HepG2 (cell line): ENCODE measurements around the gene BAIAP2L1. TPM values are rescaled to one million over a fixed set of nuclear protein-coding genes. Genes with fewer than 3 reads are reported as not detected.

Experiments
- ATAC-seq: fragments of 200-7000 bp; cut with Tn5 transposase; 3 replicates; pipeline ENCODE4 v1.9.1; 2020; ENCODE audit warnings: mild to moderate bottlenecking, moderate library complexity
- BruUV-seq: library from RNA; stranded (reverse); fragments of 400-500 nt; replicated peaks from 2 replicates; lab custom pipeline; 2021; lab: Mats Ljungman, UMichigan
- CTCF ChIA-PET: fragments of 300-600 bp; formaldehyde crosslinking; extraction: SDS; loops from one replicate; lab custom pipeline; 2021; ENCODE audit warnings: low total read pairs, inconsistent platforms, low intra/inter-chr PET ratio; lab: Yijun Ruan, JAX
- POLR2A ChIA-PET: fragments of 350-600 bp; sonication (Branson Sonifier 250); formaldehyde crosslinking; loops from one replicate; lab custom pipeline; 2020; ENCODE audit warnings: antibody characterized with exemption, inconsistent platforms; lab: Yijun Ruan, JAX
- DNase-seq: peaks from one replicate; pipeline ENCODE4 v3.0.0-alpha.2; 2015; ENCODE audit warnings: low spot score
- FAIRE-seq: peaks from 3 replicates; lab custom pipeline; 2011; peaks lifted over from hg19 to GRCh38; lab: Jason Lieb, UNC
- H2AFZ ChIP-seq: one replicate; pipeline ENCODE4 v1.6.1; 2011; ENCODE audit warnings: low read length, inconsistent platforms
- H3K27ac ChIP-seq: fragments of 300-600 bp; 3 replicates; pipeline ENCODE4 v1.8.0; 2011; ENCODE audit warnings: mixed run types, mild to moderate bottlenecking, mixed read lengths, low read length, inconsistent platforms; ENCODE audit not compliant: insufficient read depth; ENCODE audit errors: extremely low read length
- H3K27me3 ChIP-seq, 2 experiments: fragments of 200-600 bp in 1 of 2; 2 replicates in 1 of 2; 3 replicates in 1 of 2; pipeline versions ENCODE4 v1.6.0 to v1.8.0; 2011; ENCODE audit warnings: low read length in 2 of 2, mild to moderate bottlenecking in 2 of 2, moderate library complexity in 2 of 2, inconsistent platforms in 1 of 2; ENCODE audit not compliant: insufficient read depth in 2 of 2, control insufficient read depth in 1 of 2
- H3K36me3 ChIP-seq, 2 experiments: fragments of 200-600 bp in 1 of 2; replicated peaks in 1 of 2; 2 replicates in 1 of 2; 3 replicates in 1 of 2; pipeline versions ENCODE4 v1.5.1 to v1.8.0; 2011; ENCODE audit warnings: low read length in 2 of 2, inconsistent platforms in 1 of 2; ENCODE audit not compliant: insufficient read depth in 2 of 2, control insufficient read depth in 1 of 2
- H3K4me1 ChIP-seq: 2 replicates; pipeline ENCODE4 v1.5.1; 2012; ENCODE audit warnings: low read length, inconsistent platforms; ENCODE audit not compliant: insufficient read depth
- H3K4me2 ChIP-seq: 2 replicates; pipeline ENCODE4 v1.6.0; 2011; ENCODE audit warnings: low read depth, low read length, inconsistent platforms
- H3K4me3 ChIP-seq, 3 experiments: fragments of 200-600 bp in 1 of 3; sonication (generic), shearing (Covaris generic) in 1 of 3; replicated peaks in 1 of 3; 2 replicates each; pipeline ENCODE4 v1.5.1; 2011 to 2016; ENCODE audit warnings: low read length in 3 of 3, inconsistent platforms in 2 of 3, low read depth in 2 of 3, mild to moderate bottlenecking in 2 of 3, control low read depth in 1 of 3, mixed read lengths in 1 of 3; ENCODE audit not compliant: insufficient read depth in 1 of 3
- H3K79me2 ChIP-seq: one replicate; pipeline ENCODE4 v1.6.1; 2011; ENCODE audit warnings: low read length, inconsistent platforms; ENCODE audit not compliant: insufficient read depth
- H3K9ac ChIP-seq: 2 replicates; pipeline ENCODE4 v1.6.0; 2011; ENCODE audit warnings: mild to moderate bottlenecking, low read depth, low read length, inconsistent platforms; ENCODE audit not compliant: insufficient read depth
- H3K9me3 ChIP-seq: 2 replicates; pipeline ENCODE4 v1.5.1; 2012; ENCODE audit warnings: mild to moderate bottlenecking, low read length
- H4K20me1 ChIP-seq: 2 replicates; pipeline ENCODE4 v1.6.0; 2011; ENCODE audit warnings: inconsistent platforms, mild to moderate bottlenecking, low read length, moderate library complexity; ENCODE audit not compliant: insufficient read depth
- HHEX ChIP-seq: IDR thresholded peaks from 2 replicates; pipeline ENCODE4 v1.6.1; 2016; ENCODE audit warnings: control low read depth
- HMG20A ChIP-seq: IDR thresholded peaks from 2 replicates; pipeline ENCODE4 v1.6.1; 2016; ENCODE audit warnings: borderline replicate concordance
- IRF2 ChIP-seq: IDR thresholded peaks from 2 replicates; pipeline ENCODE4 v1.6.1; 2018; ENCODE audit warnings: missing genetic modification reagents, missing compliant biosample characterization
- JUN ChIP-seq: sonication (generic); formaldehyde crosslinking; IDR thresholded peaks from 2 replicates; pipeline ENCODE4 v1.4.0; 2020; ENCODE audit warnings: mild to moderate bottlenecking, missing genetic modification reagents
- KAT7 ChIP-seq: IDR thresholded peaks from 2 replicates; pipeline ENCODE4 v1.6.1; 2018; ENCODE audit warnings: borderline replicate concordance, missing compliant biosample characterization
- KMT2B ChIP-seq: IDR thresholded peaks from 2 replicates; pipeline ENCODE4 v1.6.1; 2016; ENCODE audit warnings: missing genetic modification reagents, missing compliant biosample characterization
- MTA1 ChIP-seq: sonication (generic); formaldehyde crosslinking; IDR thresholded peaks from 2 replicates; pipeline ENCODE4 v1.4.0; 2020; ENCODE audit warnings: missing genetic modification reagents, mild to moderate bottlenecking, borderline replicate concordance
- MYC ChIP-seq: sonication (generic); formaldehyde crosslinking; IDR thresholded peaks from 2 replicates; pipeline ENCODE4 v1.9.0; 2021; ENCODE audit warnings: missing genetic modification reagents, borderline replicate concordance
- PTBP1 ChIP-seq: fragments of 200-400 bp; formaldehyde crosslinking; IDR thresholded peaks from 2 replicates; pipeline ENCODE4 v1.6.1; 2018; ENCODE audit warnings: low read length, low read depth; ENCODE audit not compliant: poor library complexity, severe bottlenecking
- SYNCRIP ChIP-seq: fragments of 200-400 bp; formaldehyde crosslinking; IDR thresholded peaks from 2 replicates; pipeline ENCODE4 v1.6.1; 2018; ENCODE audit warnings: mild to moderate bottlenecking, low read depth, low read length; ENCODE audit not compliant: insufficient read depth
- ZMYM4 ChIP-seq: sonication (generic); formaldehyde crosslinking; IDR thresholded peaks from 2 replicates; pipeline ENCODE4 v1.8.1; 2023; ENCODE audit warnings: mild to moderate bottlenecking, missing genetic modification reagents
- ZNF20 ChIP-seq: sonication (generic); formaldehyde crosslinking; IDR thresholded peaks from 2 replicates; pipeline ENCODE4 v1.4.0; 2020; ENCODE audit warnings: mild to moderate bottlenecking, moderate library complexity, missing genetic modification reagents
- ZNF598 ChIP-seq: sonication (generic); formaldehyde crosslinking; IDR thresholded peaks from 2 replicates; pipeline ENCODE4 v1.5.1; 2020; ENCODE audit warnings: mild to moderate bottlenecking, missing genetic modification reagents, borderline replicate concordance
- ZNF607 ChIP-seq: sonication (generic); formaldehyde crosslinking; IDR thresholded peaks from 2 replicates; pipeline ENCODE4 v1.5.1; 2020; ENCODE audit warnings: missing genetic modification reagents, mild to moderate bottlenecking, borderline replicate concordance
- ZNF674 ChIP-seq: sonication (generic); formaldehyde crosslinking; IDR thresholded peaks from 2 replicates; pipeline ENCODE4 v1.5.0; 2020; ENCODE audit warnings: low read depth, mild to moderate bottlenecking, missing genetic modification reagents
- ZNF75D ChIP-seq: sonication (generic); formaldehyde crosslinking; IDR thresholded peaks from 2 replicates; pipeline ENCODE4 v1.8.1; 2023; ENCODE audit warnings: missing genetic modification reagents, mild to moderate bottlenecking, borderline replicate concordance
- WGBS: methylation state at CpG from one replicate; pipeline ENCODE4 v1.1.6; 2017; ENCODE audit warnings: low lambda C conversion rate; 5-methylcytosine and 5-hydroxymethylcytosine counted together
- in situ Hi-C: cut with HindIII; loops from 2 replicates; pipeline ENCODE4 v1.10.0; 2017; ENCODE audit warnings: low pct_unique_long_range_greater_than_20kb; ENCODE audit not compliant: extremely low pct_ligation_motif_present
- intact Hi-C: fragments of 100-400 bp; cut with micrococcal nuclease; formaldehyde crosslinking; loops from one replicate; pipeline ENCODE4 v1.10.0; 2022; ENCODE audit not compliant: unreplicated experiment
- polyA plus RNA-seq, 8 experiments: library from polyadenylated mRNA; depleted of rRNA in 3 of 8; stranded (reverse) in 7 of 8; unstranded in 1 of 8; fragments of >200 nt; fragmentation: Illumina TruSeq in 4 of 8; extraction: Trizol in 4 of 8; gene quantifications; 2 replicates each; pipeline versions ENCODE4 v1.2.1 to v1.2.3, GENCODE V29; 2011 to 2016; ENCODE audit warnings: low read depth in 4 of 8, missing spikeins in 1 of 8, mixed read lengths in 1 of 8; ENCODE audit not compliant: insufficient read depth in 1 of 8
- total RNA-seq, 5 experiments: library from RNA; depleted of rRNA; stranded (reverse); fragments of >200 nt; fragmentation: Illumina TruSeq; extraction: Trizol; gene quantifications; 2 replicates each; pipeline ENCODE4 v1.2.3, GENCODE V29; 2016; ENCODE audit warnings: low read depth in 1 of 5
- TF ChIP-seq, protein P1 (sequence below): sonication (generic); formaldehyde crosslinking; IDR thresholded peaks from 2 replicates; pipeline ENCODE4 v1.4.0; 2020; ENCODE audit warnings: missing genetic modification reagents, borderline replicate concordance
- TF ChIP-seq, protein P2 (sequence below): sonication (generic); formaldehyde crosslinking; IDR thresholded peaks from 2 replicates; pipeline ENCODE4 v1.4.0; 2020; ENCODE audit warnings: missing genetic modification reagents, borderline replicate concordance
- TF ChIP-seq, protein P3 (sequence below): sonication (generic); formaldehyde crosslinking; IDR thresholded peaks from 2 replicates; pipeline ENCODE4 v1.9.0; 2022; ENCODE audit warnings: low read depth, missing genetic modification reagents

Gene BAIAP2L1
- total and polyA plus RNA-seq, 2 of the 13 experiments (the other 11 are each of a cell fraction or from before 2014, with no cell fraction given), result 13.0 to 21.5 TPM

DNA sequence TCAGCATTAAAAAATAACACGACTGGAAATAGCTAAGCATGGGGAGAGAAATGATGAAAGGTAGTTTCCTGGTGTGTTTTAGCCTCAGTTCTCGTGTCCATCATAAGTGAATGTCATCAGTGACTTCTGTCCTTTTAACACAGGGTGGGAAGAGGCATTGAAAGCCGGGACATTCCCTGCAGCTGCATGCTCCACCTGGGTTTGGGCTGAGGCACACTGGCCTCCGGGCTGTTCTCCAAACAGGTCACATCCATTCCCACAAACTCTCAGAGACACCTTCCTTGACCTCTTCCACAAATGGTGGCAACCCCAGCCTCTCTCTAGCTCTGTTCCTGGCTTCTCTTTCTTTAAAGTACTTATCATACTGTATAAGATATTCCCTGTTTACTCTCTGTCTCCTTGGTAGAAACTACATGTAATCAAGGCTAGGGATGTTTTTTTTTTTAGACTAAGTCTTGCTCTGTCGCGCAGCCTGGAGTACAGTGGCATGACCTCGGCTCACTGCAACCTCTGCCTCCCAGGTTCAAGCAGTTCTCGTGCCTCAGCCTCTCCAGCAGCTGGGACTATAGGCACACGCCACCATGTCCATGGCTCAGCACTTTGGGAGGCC lies 22.6 kb downstream of the BAIAP2L1 start:
- H3K36me3 ChIP-seq, result no peaks in the 10 kb centered on the region; a peak in 1 of 5 replicates
- no TSS peak for BruUV-seq
- no peak for ATAC-seq
- no peak overlapping the region for H3K4me2 ChIP-seq
- peaks cover 13% of the 10 kb centered on the region for H3K4me1 ChIP-seq
- FAIRE-seq, result no peak
- no peak overlapping the region for H3K4me3 ChIP-seq
- H2AFZ ChIP-seq, result no peak overlapping the region
- H4K20me1 ChIP-seq, result 0 out of 2 replicates have a peak, but pooled peaks cover 2% of the 10 kb centered on the region
- DNase-seq, result no peak
- H3K79me2 ChIP-seq, result peaks cover 17% of the 10 kb centered on the region
- in situ Hi-C loops (no loop called here), intact Hi-C loops (no loop called here)
- CTCF ChIA-PET, result no interaction called here
- H3K9me3 ChIP-seq, result no peaks in the 10 kb centered on the region
- H3K27ac ChIP-seq, result no peak overlapping the region
- no peak for TF ChIP-seq ZMYM4
- no peak for TF ChIP-seq KMT2B
- TF ChIP-seq ZNF607 (CRISPR knock-in tag), result no peak
- TF ChIP-seq KAT7 (CRISPR knock-in tag), result no peak
- no peak for TF ChIP-seq ZNF20 (CRISPR knock-in tag)
- TF ChIP-seq ZNF674 (CRISPR knock-in tag), result no peak
- TF ChIP-seq PTBP1, result no peak
- TF ChIP-seq JUN (CRISPR knock-in tag), result no peak
- TF ChIP-seq HHEX, result no peak
- no peak for TF ChIP-seq SYNCRIP
- no peak for TF ChIP-seq ZNF598 (CRISPR knock-in tag)
- TF ChIP-seq, protein P1, sequence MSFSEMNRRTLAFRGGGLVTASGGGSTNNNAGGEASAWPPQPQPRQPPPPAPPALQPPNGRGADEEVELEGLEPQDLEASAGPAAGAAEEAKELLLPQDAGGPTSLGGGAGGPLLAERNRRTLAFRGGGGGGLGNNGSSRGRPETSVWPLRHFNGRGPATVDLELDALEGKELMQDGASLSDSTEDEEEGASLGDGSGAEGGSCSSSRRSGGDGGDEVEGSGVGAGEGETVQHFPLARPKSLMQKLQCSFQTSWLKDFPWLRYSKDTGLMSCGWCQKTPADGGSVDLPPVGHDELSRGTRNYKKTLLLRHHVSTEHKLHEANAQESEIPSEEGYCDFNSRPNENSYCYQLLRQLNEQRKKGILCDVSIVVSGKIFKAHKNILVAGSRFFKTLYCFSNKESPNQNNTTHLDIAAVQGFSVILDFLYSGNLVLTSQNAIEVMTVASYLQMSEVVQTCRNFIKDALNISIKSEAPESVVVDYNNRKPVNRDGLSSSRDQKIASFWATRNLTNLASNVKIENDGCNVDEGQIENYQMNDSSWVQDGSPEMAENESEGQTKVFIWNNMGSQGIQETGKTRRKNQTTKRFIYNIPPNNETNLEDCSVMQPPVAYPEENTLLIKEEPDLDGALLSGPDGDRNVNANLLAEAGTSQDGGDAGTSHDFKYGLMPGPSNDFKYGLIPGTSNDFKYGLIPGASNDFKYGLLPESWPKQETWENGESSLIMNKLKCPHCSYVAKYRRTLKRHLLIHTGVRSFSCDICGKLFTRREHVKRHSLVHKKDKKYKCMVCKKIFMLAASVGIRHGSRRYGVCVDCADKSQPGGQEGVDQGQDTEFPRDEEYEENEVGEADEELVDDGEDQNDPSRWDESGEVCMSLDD, result no peak
- no peak for TF ChIP-seq MTA1 (CRISPR knock-in tag)
- no peak for TF ChIP-seq IRF2
- TF ChIP-seq ZNF75D (CRISPR knock-in tag), result no peak
- TF ChIP-seq, protein P2, sequence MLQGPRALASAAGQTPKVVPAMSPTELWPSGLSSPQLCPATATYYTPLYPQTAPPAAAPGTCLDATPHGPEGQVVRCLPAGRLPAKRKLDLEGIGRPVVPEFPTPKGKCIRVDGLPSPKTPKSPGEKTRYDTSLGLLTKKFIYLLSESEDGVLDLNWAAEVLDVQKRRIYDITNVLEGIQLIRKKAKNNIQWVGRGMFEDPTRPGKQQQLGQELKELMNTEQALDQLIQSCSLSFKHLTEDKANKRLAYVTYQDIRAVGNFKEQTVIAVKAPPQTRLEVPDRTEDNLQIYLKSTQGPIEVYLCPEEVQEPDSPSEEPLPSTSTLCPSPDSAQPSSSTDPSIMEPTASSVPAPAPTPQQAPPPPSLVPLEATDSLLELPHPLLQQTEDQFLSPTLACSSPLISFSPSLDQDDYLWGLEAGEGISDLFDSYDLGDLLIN (CRISPR knock-in tag), result no peak
- TF ChIP-seq, protein P3, sequence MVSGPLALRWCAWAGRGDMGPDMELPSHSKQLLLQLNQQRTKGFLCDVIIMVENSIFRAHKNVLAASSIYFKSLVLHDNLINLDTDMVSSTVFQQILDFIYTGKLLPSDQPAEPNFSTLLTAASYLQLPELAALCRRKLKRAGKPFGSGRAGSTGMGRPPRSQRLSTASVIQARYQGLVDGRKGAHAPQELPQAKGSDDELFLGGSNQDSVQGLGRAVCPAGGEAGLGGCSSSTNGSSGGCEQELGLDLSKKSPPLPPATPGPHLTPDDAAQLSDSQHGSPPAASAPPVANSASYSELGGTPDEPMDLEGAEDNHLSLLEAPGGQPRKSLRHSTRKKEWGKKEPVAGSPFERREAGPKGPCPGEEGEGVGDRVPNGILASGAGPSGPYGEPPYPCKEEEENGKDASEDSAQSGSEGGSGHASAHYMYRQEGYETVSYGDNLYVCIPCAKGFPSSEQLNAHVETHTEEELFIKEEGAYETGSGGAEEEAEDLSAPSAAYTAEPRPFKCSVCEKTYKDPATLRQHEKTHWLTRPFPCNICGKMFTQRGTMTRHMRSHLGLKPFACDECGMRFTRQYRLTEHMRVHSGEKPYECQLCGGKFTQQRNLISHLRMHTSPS (CRISPR knock-in tag), result no peak
- no peak for TF ChIP-seq MYC
- no peak for TF ChIP-seq HMG20A (CRISPR knock-in tag)
- POLR2A ChIA-PET, result no interaction called here
- no peak overlapping the region for H3K9ac ChIP-seq
- 86% methylated on average over 8 of the region's 9 CpGs for WGBS
- no peaks in the 10 kb centered on the region for H3K27me3 ChIP-seq
